CD4-positive, alpha-beta T cell treated with Interferon alpha-2 for 1 hour (primary cell): ENCODE data around the gene VAPB.
"Not testable (repeated sequence)": the region's sequence is repeated elsewhere in the genome, so short reads cannot be mapped to it uniquely, and the experiment has no call there.

ENCODE experiments used
- DNase-seq, 2 donors: peaks; one replicate each; pipeline ENCODE4 v3.0.0-alpha.2; 2020 to 2022

Gene VAPB, protein sequence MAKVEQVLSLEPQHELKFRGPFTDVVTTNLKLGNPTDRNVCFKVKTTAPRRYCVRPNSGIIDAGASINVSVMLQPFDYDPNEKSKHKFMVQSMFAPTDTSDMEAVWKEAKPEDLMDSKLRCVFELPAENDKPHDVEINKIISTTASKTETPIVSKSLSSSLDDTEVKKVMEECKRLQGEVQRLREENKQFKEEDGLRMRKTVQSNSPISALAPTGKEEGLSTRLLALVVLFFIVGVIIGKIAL

DNA sequence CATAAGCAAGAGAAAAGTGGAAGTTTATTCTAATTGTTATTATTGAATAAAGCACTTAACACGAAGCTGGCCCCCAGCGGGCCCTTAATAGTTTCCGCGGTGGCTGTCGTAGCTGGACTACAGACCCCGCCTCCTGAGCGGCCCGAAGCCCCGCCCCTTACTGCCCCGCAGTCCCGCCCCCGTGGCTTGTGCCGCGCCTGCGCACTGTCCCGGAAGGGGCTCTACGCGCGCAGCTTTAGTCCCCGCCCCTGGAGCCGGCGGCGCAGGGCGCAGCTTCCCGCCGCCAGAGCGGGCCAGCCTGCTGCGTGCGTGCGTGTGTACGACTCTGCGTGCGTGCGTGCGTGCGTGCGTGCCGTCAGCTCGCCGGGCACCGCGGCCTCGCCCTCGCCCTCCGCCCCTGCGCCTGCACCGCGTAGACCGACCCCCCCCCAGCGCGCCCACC lies at the start of gene VAPB:
TSS of gene VAPB (plus strand) at position 348 of the 442 bp plus-strand sequence. CDS start 231 bp downstream, outside the sequence.
- peak; percentile 95 to 97 for DNase-seq

DNA sequence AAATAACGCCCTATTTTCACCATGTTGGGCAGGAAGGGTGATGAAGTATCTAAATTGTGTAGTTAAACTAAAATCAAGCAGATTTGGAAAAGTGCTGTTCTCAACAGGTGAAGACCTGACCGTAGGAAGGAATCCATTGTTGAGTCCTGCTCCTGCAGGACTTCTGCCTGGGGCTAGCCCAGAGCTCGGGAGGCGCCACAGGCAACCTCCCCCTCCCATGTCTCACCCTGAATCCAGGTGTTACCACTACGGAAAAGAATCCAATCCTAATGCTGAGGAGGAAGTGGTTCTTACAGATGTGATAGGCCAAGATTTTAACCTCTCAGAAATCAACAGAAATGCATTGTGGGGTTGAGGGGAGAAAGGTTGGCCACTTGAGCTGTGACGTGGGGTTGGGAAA lies 49.3 kb upstream of the VAPB start:
- DNase-seq = no peak

DNA sequence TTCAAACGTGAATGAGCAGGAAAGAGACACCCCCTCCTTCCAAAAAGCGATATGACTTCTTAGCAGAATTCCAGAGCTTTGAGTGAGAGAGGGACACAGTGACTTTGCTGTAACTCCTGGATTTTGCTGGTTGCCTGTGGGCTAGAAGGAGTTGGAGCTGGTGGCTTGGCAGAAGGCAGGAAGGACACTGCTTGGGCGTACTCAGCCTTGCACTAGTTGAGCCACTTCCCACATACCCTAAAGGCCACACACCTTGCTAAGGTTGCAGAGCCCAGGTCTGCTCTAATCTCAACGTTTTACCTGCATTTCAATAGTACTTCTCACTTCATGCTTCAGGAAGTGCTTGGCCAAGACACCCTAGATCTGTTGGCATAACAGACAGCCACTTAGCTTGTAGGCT lies 48.9 kb upstream of the VAPB start:
- no peak for DNase-seq

DNA sequence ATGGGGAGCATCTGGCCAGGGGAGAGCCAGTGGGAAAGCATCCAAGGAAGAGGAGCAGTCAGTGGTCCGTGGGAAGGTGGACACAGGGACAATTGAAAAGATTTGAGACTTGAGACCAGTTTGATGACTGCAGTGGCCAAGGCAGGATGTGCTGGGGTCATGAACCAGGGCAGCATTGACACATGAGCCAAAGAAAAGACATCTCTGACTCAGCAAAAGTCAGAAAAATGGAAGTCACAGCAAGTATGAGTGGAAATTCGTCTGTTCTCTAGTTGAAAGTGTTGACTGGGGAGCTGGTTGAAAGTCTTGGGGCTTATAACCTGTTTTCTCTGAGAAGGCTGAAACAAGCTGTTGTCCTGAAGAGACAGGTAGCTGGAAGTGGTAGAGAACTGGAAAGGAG lies 48.2 kb upstream of the VAPB start:
- no peak for DNase-seq

DNA sequence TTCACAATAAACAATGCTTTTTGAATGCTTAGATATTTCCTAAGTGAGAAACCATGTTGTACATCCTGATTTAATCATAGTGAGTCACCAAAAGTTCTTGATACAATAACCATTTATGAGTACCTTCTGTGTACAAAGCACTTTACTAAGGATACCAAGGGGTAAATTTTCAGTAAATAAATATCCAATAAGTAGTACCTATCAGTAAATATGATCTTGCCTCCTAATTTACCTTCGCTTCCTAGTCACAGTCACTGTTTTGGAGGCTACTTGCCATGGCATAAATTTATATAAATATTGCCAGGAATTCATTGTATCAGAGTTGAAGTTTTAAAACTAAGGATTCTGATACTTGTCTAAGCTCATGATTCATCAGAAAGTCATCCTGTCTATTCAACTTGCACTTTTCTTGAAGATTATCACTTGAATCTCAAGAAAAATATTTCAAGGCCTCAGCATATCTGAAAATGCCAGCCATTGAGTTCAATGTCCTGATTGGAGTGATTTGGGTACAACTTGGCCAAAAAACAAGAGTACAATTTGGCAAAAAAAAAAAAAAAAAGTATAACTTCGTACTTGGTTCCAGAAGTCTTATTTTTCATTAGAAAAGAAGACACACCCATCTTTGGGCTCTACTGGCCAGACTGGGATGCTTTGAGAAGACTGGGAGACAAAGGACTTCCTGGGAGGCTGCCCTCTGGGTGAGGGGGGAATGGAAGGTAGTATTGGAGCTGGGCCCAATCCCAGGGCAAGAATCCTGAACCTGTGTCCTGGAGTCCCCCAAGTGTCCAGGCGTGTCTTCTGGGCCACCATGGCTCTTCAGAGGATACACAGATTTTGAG lies 46.7 kb upstream of the VAPB start:
- DNase-seq = no peak

DNA sequence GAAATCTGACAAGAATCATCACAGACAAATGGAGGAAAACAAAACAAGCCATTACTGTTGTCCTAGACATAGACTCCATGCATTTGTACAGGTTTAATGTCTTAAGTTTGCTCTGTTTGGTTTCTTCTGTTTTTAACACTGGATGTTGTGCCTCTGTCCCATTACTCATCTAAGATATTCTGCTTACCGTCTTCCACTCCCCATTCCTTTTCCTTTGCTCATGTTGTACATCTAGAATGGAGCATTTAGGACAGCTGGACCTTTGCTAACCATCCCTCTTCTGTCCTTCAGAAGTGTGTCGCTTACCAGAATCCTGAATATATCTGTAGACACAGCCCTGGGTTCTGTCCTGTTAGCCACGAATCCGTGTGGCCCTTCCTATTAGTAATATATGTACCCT lies 44.3 kb upstream of the VAPB start:
- no peak for DNase-seq

DNA sequence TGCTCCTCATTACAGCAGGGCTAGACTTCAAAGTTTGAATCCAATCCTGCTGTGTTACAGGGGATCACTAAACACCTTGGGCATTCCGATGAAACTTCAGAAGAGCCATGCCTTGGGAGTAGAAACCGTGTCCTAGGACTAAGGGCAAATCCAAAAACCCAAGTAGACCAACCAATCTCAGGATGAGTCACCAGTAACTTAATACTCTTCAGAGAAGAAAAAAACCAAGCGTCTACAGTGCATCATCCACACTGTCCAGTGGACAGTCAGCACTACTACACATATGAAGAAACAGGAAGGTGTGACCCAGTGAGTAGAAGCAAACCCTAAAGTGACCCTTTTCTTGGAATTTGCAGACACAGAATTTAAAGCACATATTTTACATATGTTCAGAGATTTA lies 39.5 kb upstream of the VAPB start:
- DNase-seq = no peak

DNA sequence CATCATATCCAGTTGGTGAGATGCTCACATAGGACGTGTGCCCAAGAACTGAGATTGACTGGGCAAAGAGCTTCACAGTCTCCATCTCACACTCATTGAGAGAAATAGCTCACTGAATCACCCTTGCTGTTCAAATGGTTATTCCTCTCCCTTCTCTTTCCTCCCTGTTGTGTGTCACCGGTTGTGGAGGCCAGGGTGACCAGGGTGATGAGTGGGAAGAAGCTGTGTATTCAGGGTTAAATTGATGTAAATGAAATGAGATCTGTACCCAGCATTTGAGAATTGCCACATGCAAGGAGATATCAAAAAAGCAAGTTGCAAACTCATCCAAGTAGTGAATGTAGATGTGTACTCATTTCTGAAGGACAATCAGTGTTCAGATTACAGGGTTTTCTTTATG lies 36.6 kb upstream of the VAPB start:
- no peak for DNase-seq

DNA sequence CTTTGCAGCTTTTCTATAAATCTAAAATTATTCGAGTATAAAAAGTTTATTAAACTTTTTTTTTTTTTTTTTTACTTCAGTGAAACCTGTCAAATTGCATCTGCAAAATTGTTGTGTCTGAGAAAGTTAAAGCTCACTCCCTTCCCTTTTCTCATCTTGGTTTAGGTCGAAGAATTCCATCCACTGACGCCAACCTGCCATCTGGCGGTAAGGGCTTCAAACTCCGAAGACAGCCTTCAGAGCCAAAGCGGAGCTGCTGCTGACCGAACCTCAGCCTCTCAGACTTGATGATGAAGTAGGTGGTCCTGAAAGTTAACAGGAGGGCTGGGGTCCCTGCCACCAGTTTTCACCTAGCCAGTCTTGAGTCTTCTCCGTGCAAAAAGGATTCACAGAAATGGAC lies 29.6 kb upstream of the VAPB start:
- no peak for DNase-seq

DNA sequence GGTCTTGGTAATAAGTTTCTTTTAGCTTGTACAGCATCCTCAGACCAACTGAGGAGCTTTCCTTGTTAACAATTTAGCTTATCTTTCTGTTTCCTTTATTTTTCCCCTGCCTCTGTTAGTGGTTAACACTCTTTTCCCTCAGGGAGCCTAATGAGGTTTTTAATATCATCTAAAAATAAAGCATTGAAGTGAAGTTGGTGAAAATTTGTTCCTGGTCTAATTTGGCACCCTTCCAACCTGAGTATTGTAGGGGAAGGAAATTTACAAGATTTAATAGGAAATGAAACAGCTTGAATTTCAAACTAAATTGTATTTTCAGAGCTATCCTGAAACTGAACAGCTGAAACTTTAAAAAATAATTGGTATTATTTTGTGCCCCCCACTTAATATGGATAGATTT lies 28.1 kb upstream of the VAPB start:
- no peak for DNase-seq

DNA sequence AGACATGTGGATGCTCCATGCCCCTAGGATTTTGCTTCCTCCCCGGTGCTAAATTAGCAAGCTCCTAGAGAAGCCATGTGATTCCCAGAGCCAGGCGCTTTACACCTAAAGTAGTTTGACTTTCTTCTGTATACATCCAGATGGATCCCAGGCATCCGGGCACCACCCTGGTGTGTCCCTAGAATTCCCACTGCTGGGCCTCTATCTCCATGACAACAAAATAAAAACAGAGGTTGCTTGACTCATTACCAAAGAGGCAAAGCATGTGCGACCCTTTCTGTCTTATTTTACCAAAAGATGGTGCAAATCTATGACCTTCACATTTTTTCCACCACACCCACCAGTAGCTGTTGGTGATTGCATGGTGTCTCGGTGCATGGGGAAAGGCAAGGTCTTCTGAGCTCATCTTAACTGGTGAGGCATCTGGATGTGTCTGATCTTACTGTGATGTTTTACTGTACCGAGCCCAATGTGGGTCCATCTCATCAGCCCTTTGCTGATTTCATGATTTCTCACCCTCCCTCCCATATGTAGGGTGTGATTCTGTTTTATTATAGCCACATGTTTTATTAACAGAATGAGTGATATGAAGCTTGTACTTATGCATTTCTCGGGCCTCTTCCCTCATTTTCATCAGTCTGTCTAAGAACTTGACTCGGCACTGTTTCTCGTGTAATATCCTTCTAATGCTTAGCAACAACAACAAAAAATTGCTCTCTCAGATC lies 27.4 kb upstream of the VAPB start:
- DNase-seq = no peak

DNA sequence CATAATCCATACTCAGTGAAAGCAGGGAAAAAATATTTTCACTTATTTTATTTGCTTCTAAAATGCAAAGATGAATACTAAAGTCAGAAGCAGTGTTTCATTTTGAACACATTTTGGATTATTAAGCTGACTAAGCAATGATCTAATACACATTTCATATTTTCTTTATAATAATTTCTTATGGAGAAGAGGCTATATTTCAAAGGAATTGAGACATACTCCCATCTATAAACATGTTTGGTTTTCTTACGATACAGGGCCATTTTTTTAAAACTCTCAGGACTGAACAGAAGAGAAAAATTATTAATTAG lies 26.9 kb upstream of the VAPB start:
- no peak for DNase-seq

DNA sequence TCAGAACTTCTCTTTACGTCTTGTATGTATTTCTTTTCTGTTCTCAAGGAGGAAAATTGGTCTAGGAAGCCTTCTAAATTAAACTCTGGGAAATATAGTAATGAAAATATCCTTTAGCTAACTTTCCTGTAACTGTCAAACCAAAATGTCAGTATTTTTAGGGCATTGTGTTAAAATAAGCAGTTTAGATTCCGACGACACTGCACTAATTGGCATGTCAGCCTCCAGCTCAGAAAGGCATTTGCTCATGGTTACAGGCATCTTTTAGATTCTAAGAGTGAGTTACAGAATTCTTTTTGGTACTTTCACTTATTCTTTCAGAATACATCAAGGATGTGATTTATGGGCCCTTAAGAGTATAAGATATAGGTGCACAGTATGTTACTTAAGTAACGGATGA lies 26.1 kb upstream of the VAPB start:
- no peak for DNase-seq

DNA sequence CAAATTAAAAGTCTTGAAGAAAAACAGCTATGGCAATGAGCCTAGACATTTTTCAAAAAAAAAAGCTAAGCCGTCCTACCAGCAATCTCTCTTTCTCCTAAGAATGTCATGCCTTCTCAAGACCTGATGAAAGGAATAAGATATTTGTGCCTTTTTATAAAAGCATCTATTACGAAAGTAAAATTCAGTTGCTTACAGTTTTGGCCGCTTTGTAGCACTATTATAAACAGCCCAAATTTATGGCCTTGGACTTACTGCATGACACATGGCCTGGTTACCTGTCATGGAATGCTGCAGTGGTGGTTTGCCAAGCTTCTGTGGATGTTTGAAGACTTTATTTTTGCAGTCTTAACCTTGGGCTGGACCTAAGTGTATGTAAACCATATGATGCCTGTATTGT lies 22.2 kb upstream of the VAPB start:
- no peak for DNase-seq

DNA sequence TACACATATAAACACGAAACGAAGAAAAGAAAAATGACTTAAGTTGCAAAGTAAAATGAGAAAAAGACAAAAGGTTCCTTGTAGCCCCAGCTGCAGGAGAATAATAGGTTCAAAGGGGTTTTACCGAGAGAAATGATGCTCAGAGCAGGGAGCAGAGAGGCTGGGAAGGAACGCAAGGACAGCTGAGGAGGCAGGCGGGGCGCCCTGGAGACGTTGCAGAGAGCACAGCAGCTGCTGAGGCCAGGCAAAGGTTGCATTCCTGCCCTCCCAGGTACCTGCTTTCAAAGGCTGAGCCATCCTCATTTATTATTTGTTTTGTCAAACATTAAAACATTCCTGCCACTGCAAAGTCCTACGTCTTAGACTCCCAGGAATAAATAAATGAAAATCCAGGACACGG lies 16.2 kb upstream of the VAPB start:
- DNase-seq = no peak

DNA sequence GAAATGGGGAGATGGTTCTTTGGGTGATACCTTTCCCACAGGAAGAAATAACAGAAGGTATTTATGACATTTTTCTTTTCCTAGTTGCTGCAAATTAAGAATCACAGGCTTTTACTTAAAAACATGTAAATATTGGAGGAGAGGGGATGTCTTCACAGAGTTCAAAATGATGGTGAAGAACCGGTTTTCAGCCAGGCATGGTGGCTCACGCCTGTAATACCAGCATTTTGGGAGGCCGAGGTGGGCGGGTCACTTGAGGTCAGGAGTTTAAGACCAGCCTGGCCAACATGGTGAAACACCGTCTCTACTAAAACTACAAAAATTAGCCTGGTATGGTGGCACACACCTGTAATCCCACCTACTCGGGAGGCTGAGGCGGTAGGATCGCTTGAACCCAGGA lies 15.7 kb upstream of the VAPB start:
- not testable (repeated sequence) for DNase-seq

DNA sequence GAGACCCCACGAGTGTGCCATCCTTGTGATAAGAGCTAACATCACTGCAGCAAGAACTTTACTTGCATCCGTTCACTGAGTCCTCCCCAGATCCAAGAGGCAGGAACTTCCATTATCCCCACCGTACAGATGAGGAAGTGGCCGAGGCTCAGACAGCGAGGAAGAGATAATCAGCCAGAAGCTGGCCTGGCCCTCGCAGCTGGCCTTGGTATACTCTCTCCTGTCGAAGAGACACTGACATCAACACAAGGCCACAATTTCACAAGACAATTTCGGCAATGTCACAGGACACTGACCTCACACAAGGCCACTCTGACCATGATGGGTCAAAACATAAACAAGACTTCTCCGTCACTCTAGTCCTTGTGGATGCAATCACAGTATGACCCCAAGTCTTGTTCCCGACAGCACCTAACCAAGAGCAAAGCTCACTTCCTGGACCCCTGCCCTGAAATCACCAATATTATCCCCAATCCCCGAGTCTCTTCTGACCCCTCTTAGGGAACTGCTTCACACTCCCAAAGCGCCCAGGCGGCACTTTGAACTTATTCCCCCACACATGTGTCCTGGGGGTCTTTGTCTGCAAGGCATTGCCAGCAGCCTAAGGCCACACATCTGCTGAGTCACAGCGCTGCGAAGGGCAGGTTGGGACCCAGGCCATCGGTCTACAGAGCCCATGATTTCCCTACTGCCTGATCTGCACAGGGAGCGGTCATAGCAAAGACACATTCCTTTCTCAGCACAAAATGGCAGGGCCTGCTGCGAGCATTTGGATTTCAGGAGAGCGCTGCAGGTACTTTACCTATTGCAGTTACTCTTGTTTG lies 14.8 kb upstream of the VAPB start:
- DNase-seq = no peak

DNA sequence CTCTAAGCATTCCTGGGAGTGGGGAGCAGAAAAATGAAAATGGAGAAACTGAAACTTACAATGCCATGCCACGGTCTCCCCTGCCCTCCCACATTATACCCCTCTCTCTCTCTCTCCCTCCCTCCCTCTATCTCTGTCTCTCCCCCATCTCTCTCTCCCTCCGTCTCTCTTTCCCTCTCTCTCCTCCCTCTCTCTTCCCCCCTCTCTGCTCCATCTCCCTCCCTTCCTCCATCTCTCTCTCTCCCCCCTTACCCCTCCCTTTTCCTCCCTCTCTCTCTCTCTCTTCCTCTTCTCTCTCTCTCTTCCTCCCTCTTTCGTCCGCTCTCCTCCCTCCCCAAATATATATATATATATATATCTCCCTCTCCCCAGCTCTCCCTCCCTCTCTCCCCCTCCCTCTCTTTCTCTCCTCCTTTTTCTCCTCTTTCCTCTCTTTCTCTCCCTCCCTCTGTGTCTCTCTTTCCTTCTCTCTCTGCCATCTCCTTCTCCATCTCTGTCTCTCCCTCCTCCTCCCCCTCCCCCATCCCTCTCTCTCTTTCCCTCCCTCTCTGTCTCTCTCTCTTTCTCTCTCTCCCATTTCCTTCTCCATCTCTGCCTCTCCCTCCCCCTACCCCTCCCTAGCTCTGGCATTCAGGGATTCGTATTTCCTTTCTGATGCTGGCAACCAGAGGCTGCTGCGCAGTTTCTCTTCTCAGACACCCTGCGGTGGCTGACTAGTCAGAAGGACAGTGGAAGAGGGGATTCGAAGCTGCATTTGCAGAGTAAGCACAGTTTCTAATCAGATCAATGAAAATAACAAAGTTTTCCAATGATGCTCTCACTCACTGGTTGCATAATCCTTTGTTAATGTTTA lies 13.9 kb upstream of the VAPB start:
- no peak for DNase-seq

DNA sequence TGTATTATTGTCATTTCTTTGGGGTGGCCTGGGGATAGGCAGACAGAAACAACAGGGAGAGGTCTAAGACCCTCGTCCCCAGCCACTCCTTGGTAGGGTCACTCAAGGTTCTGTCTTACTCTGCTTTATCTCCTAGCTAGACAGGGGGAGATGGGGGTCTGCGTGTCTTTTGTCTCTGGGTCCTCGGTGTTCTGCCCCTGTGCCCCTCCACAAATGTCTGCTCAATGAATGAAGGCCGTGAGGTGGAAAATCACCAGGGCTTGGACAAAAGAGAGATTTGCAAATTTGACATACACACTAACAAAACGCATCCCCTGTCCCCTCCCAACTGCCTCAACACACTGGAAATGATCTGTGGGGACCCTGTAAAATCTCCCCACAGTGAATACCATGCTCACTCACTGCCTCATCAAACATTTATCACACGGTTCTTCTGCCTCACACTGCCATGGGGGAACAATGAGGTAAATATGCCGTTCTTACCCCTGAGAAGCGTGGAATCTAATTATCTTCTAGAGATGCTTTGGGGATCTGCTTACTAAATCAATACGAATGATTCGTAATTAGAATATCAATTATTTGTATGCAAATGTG lies 13.2 kb upstream of the VAPB start:
- DNase-seq = no peak

DNA sequence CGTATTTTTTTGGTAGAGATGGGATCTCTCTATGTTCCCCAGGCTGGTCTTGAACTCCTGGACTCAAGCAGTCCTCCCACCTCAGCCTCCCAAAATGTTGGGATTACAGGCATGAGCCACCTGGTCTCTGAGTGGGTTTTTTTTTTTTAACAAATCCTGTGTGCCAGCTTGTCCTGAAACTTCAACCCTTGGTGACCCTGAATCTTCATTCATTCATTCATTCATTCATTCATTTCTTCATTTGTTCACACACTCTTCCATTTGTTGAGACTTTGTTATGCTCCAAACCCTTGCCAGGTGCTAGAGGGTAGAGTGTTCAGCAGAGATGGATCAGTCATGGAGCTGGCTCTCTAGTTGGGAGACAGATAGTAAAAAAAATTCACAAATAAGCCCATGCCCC lies 12.0 kb upstream of the VAPB start:
- no peak for DNase-seq

DNA sequence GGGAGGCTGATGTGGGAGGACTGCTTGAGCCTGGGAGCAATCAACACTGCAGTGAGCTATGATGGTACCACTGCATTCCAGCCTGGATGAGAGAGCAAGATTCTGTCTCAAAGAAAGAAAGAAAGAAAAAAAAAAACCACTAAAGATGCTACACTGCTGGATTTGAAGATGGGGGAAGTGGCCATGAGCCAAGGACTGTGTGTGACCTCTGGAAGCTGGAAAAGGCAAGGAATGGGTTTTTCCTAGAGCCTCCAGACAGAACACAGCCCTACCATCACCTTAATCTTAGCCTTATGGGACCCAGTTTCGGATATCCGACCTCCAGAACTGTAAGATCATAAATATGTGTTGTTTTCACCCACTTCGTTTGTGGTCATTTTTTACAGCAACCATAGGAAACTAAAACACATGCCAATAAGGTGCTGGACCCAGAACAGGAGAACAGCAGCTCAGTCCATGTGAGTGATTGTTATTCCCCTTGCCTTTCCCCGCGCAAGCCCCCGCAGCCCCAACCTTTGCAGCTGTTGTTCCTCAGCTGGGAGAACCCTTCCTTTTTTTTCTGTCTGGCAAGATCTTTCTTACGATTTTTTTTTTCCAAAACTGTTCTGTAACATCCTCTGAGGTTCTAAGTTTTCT lies 11.1 kb upstream of the VAPB start:
- DNase-seq = no peak
